K562 (cell line): ENCODE measurements around the gene IQGAP3. TPM values are rescaled to one million over a fixed set of nuclear protein-coding genes. Genes with fewer than 3 reads are reported as not detected.
A peak's percentile ranks its signal among the peaks of the same experiment; 100 is the strongest.

ENCODE experiments used
- HEY1 ChIP-seq: fragments of 250-450 bp; sonication (Bioruptor Pico); IDR thresholded peaks from 2 replicates; pipeline ENCODE4 v1.5.0; 2020; ENCODE audit warnings: mild to moderate bottlenecking, moderate library complexity, borderline replicate concordance
- ILK ChIP-seq: fragments of 450-650 bp; IDR thresholded peaks from 2 replicates; pipeline ENCODE4 v1.6.1; 2016; ENCODE audit warnings: missing genetic modification characterization, low read depth, mild to moderate bottlenecking, missing compliant biosample characterization, moderate library complexity, borderline replicate concordance
- JUN ChIP-seq, 2 experiments: sonication (generic) in 1 of 2; formaldehyde crosslinking in 1 of 2; IDR thresholded peaks; 2 replicates each; pipeline versions ENCODE4 v1.6.1 to v1.8.0; 2012 to 2022; ENCODE audit warnings: borderline replicate concordance in 2 of 2, mild to moderate bottlenecking in 2 of 2, improper control_type of control experiment in 1 of 2, low read depth in 1 of 2, low read length in 1 of 2, missing genetic modification reagents in 1 of 2
- NUFIP1 ChIP-seq: fragments of 450-650 bp; IDR thresholded peaks from 2 replicates; pipeline ENCODE4 v1.6.1; 2018; ENCODE audit not compliant: partially characterized antibody
- POLR2A ChIP-seq: fragments of 450-650 bp; conservative IDR thresholded peaks from 2 replicates; pipeline ENCODE4 v1.6.1; 2016
- SLC30A9 ChIP-seq: fragments of 250-450 bp; sonication (Bioruptor Pico); IDR thresholded peaks from 2 replicates; pipeline ENCODE4 v1.8.0; 2022; ENCODE audit warnings: mild to moderate bottlenecking, moderate library complexity
- SPI1 ChIP-seq: IDR thresholded peaks from 2 replicates; pipeline ENCODE4 v1.6.1; 2011; ENCODE audit warnings: low read depth, low read length, control low read depth, borderline replicate concordance
- TRIM24 ChIP-seq, 2 experiments: fragments of 450-650 bp; IDR thresholded peaks; 2 replicates each; pipeline ENCODE4 v1.6.1; 2016
- ZNF134 ChIP-seq: fragments of 250-450 bp; sonication (Bioruptor Pico); conservative IDR thresholded peaks from 2 replicates; pipeline ENCODE4 v1.4.0; 2020
- ZNF407 ChIP-seq: fragments of 450-650 bp; IDR thresholded peaks from 2 replicates; pipeline ENCODE4 v1.6.1; 2016; ENCODE audit warnings: low read depth
- ZNF644 ChIP-seq: fragments of 200-800 bp; sonication (Bioruptor generic); IDR thresholded peaks from 2 replicates; pipeline ENCODE4 v1.6.1; 2016; ENCODE audit warnings: low read depth, missing genetic modification characterization, missing compliant biosample characterization
- polyA plus RNA-seq, 8 experiments: library from polyadenylated mRNA; depleted of rRNA in 4 of 8; stranded (reverse) in 5 of 8; unstranded in 3 of 8; fragments of >200 nt; fragmentation: Nextera tagmentation in 2 of 8; fragmentation: Illumina TruSeq in 1 of 8; extraction: Ambion mirVana in 2 of 8; extraction: Trizol in 1 of 8; gene quantifications; 2 replicates each; pipeline versions ENCODE4 v1.2.1 to v1.2.3, GENCODE V29; 2011 to 2014; ENCODE audit warnings: inconsistent platforms in 1 of 8, missing spikeins in 1 of 8
- total RNA-seq, 7 experiments: library from RNA; depleted of rRNA in 6 of 7; stranded (reverse); fragments of >200 nt in 6 of 7; fragmentation: Illumina TruSeq in 2 of 7; extraction: Trizol in 2 of 7; gene quantifications; 2 replicates each; pipeline versions ENCODE4 v1.2.1 to v1.2.3, GENCODE V29; 2011 to 2021; ENCODE audit warnings: low replicate concordance in 1 of 7
- TF ChIP-seq, protein P1 (sequence below): sonication (generic); formaldehyde crosslinking; IDR thresholded peaks from 2 replicates; pipeline ENCODE4 v1.8.0; 2022; ENCODE audit warnings: missing genetic modification reagents, mild to moderate bottlenecking, moderate library complexity, borderline replicate concordance
- TF ChIP-seq, protein P2 (sequence below): sonication (generic); formaldehyde crosslinking; IDR thresholded peaks from 2 replicates; pipeline ENCODE4 v1.8.0; 2022; ENCODE audit warnings: mild to moderate bottlenecking, missing genetic modification reagents, borderline replicate concordance

Gene IQGAP3
- total and polyA plus RNA-seq, 9 of the 15 experiments (the other 6 are each of a cell fraction or from before 2014, with no cell fraction given) = 1.4 to 16.6 (median 11.9) TPM

- TF ChIP-seq JUN (IDR thresholded peaks at IDR 0.05; ENCODE audit: borderline replicate concordance, low read depth, low read length) = no peak
- TF ChIP-seq JUN (CRISPR knock-in tag; IDR thresholded peaks at IDR 0.05; ENCODE audit: borderline replicate concordance) = no peak
- no peak for TF ChIP-seq SLC30A9 (CRISPR knock-in tag)
- no peak for TF ChIP-seq NUFIP1
- peak; percentile 68 for TF ChIP-seq POLR2A
- no peak for TF ChIP-seq ZNF134 (CRISPR knock-in tag)
- TF ChIP-seq ZNF407 = no peak
- TF ChIP-seq ZNF644 (tag) = no peak
- TF ChIP-seq, protein P1, sequence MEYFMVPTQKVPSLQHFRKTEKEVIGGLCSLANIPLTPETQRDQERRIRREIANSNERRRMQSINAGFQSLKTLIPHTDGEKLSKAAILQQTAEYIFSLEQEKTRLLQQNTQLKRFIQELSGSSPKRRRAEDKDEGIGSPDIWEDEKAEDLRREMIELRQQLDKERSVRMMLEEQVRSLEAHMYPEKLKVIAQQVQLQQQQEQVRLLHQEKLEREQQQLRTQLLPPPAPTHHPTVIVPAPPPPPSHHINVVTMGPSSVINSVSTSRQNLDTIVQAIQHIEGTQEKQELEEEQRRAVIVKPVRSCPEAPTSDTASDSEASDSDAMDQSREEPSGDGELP (CRISPR knock-in tag) = peak; percentile 57; the same call in 1 of the 2 replicates
- no peak for TF ChIP-seq ILK
- TF ChIP-seq, protein P2, sequence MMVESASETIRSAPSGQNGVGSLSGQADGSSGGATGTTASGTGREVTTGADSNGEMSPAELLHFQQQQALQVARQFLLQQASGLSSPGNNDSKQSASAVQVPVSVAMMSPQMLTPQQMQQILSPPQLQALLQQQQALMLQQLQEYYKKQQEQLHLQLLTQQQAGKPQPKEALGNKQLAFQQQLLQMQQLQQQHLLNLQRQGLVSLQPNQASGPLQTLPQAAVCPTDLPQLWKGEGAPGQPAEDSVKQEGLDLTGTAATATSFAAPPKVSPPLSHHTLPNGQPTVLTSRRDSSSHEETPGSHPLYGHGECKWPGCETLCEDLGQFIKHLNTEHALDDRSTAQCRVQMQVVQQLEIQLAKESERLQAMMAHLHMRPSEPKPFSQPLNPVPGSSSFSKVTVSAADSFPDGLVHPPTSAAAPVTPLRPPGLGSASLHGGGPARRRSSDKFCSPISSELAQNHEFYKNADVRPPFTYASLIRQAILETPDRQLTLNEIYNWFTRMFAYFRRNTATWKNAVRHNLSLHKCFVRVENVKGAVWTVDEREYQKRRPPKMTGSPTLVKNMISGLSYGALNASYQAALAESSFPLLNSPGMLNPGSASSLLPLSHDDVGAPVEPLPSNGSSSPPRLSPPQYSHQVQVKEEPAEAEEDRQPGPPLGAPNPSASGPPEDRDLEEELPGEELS = no peak
- TF ChIP-seq SPI1 = no peak
- no peak for TF ChIP-seq TRIM24 (IDR thresholded peaks at IDR 0.05)
- peak; percentile 38; the same call in 1 of the 2 replicates for TF ChIP-seq HEY1
Observed at GRCh38 chr1:156592158-156592909, 20.0 kb upstream of the IQGAP3 start (continued).
